Stimulated activated CD8-positive, alpha-beta memory T cell treated with anti-CD3 and anti-CD28 coated beads, Interleukin-7, amount 100 ng/mL, for 24 hours (primary cell): ENCODE data around the gene MAP2K1.
"Not testable (repeated sequence)": the region's sequence is repeated elsewhere in the genome, so short reads cannot be mapped to it uniquely, and the experiment has no call there.

ENCODE experiments used
- DNase-seq: peaks from one replicate; pipeline ENCODE4 v3.0.0-alpha.2; 2020; ENCODE audit warnings: low read depth

MAP2K1 gene

DNA sequence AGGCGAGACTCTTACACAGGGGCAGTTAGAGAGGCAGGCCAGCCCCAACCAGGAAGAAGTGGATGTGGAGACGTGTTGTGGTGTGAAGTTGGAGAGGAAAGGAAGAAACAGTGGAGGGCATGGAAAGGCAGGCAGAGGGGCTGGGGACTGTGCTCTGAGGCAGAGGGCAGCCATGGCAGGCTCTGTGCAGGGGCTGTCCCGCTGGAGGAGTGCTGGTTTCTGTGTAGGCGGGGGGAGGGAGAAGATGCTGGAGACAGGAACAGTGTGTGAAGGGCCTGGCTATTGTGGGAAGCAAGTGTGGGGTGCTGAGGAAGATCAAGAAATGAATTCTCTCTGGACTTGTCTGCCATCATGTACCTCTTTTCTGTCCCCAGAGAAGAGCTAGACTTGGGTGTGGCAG, 89.8 kb downstream of the MAP2K1 start:
- no peak for DNase-seq

- DNase-seq: no peak
These were observed 90.3 kb downstream of the MAP2K1 start for GRCh38 chr15:66477011-66477410.

DNA sequence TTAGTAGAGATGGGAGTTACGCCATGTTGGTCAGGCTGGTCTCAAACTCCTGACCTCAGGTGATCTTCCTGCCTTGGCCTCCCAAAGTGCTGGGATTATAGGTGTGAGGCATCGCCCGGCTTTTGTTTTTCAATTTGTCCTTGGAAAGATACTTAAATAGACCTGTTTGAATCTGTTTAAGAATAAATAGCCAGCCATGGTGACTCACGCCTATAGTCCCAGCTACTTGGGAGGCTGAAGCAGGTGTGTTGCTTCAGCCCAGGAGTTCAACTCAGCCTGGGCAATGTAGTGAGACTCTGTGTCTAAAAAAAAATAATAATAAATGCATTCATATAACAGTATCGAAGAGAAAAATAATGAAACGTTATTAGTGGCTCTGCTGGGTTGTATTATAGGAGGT, 93.6 kb downstream of the MAP2K1 start:
- no peak for DNase-seq

GRCh38 chr15:66481107-66481856, 94.6 kb downstream of the MAP2K1 start:
- DNase-seq: no peak

DNA sequence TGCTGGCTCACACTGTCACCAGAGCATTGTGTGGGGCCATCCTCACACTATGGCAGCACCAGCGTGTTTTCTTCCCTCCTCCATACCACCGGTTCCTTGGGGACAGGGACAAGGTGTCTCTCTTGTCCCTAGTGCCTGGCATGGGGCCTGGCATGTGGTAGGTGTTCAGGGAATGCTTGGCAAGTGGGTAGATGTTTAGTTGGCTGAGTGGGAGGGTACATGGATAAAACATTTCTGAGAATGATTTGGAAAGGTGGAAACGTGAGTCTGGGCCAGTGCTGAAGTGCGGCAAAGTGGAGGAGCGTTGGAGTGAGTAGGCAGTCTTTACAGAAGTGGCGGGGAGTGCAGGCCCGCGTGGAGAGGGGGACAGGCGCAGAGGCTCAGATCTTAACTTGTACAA, 95.8 kb downstream of the MAP2K1 start:
- no peak for DNase-seq

DNA sequence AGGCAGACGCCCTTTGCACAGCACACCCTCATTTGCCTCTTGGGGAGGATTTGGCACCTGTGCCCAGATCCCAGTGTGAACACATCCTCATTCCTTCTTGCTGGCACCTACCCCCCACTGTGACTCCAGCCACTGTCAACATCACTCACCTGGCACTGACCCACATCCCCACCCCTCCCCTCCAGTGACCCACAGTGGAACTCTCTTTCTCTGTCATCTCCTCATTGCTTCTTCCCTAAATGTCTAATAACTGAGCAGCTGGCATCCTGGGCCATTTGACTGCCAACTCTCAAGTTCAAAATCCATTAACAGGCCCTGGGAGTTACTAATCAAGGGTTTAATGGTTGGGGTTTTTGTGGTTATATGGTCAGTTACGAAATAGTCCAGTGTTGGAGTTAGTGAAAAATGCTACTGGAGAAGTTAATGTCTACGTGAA, 96.4 kb downstream of the MAP2K1 start:
- no peak for DNase-seq

DNA sequence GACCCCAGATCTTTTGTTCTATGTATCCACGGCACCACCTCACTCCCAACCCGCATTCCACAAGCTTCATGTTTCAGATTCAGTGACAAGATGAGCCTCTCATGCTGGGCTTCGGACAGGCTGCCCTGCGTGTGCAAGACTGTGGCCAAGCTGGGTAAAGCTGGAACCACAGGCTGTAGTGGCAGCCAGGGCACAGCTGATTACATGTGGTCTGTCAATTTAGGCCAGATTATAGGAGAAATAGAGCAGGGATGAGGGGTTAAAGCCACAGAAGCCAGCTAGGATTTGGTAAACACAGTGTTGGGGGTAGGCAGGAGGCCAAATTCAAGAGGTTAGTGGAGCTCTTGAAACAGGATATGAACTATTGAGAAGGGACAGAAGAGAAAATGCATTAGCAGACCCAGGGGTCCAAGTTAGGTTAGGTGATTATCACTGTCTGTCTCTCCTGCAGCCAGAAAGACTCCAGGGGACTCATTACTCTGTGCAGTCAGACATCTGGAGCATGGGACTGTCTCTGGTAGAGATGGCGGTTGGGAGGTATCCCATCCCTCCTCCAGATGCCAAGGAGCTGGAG, 97.9 kb downstream of the MAP2K1 start:
- no peak for DNase-seq

GRCh38 chr15:66486887-66487286, 100.2 kb downstream of the MAP2K1 start:
- DNase-seq: no peak

DNA sequence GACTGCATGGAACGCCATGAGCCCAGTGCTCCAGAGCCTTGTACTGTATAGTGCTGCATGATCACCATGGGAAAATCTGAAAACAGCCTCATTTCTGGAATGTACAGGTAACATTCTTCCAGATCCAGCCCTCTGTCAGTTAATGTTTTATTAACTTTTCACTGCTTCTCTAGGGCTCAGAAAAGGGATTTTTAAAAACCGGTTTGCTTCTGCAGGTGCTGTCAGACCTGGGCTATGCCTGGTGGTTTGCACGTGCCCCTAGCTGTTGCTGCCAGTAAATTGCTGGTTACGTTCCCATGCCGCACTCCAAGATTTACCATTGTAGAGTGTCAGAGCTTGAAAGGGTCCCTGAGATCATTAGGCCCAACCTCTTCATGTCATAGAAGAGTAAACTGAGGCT, 101.8 kb downstream of the MAP2K1 start:
- no peak for DNase-seq

- DNase-seq: no peak
These were observed 102.6 kb downstream of the MAP2K1 start for GRCh38 chr15:66489179-66489791.

DNA sequence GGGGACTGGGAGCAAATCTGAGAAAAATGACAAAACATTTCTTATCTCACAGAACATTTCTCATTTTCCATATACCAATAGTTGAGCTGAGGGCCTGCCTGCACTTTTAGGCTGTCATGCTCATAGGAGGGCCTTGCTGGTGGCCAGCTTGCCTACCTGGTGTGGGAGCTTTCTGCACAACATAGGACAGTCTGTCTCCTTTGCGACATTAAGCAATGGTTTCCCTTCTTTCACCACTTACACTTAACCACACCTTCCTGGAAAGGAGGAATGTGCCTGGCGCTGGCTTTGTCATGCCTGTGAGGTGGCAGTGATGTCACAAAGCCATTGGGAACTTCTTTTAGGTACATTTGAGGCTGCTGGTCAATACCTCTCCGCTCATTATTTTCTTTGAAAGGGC, 105.1 kb downstream of the MAP2K1 start:
- DNase-seq: no peak

DNA sequence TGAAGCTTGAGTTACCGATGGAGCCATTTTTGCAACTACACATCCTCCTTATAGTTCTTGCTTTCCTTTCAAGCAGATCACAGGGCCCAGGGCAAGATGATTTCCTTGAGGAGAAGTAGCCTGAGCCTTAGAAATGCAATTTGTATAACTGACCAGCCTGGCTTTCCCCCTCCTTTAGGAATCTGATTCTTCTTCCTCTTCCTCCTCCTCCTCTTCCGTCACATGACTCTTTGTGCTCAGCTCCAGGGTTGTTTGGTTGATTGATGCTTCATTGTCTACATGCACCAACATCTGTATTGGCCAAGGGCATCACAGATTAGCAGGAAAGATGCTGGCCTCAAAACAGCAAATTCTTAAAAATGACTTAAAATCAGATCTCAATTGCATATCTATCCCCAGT, 107.5 kb downstream of the MAP2K1 start:
- no peak for DNase-seq

- no peak for DNase-seq
These were observed 110.3 kb downstream of the MAP2K1 start for GRCh38 chr15:66496951-66497501.

- peak; percentile 98 for DNase-seq
These were observed 111.1 kb downstream of the MAP2K1 start, which contains the start of gene SNAPC5 for GRCh38 chr15:66497502-66498455. Gene SNAPC5 (minus strand): TSS chr15:66497762. CDS start chr15:66497731, 31 bp downstream.

DNA sequence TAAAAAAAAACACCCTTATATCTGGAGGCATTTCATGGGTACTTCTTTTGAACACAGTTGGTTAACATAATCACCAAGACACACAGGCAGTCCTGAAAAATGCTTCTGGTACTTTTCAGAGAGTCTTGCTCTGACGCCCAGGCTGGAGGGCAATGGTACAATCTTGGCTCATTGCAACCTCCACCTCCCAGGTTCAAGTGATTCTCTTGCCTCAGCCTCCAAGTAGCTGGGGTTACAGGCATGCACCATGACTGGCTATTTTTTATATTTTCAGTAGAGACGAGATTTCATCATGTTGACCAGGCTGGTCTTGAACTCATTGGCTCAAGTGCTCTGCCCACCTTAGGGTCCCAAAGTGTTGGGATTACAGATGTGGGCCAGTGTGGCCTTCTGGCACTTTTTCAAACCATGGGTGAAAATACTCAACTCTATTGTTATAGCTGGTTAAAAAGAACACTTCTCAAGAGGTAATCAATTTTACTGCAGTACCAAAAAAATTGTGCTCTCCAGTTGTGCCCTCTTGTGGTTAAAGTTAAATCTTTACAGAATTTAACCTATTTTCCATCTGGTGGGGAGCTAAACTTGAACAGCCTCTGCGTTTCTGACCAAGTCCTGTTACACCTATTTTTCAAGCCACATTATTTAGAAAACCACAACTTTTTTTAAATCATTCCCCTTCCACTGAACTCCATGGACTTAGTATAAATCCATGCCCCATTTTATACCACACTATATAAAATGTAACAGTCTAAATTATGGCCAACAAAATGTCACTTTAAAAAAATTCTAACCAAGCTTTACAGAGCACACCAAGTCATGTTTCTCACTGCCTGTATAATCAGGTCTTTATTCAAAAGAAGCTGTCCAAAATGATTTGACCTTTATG, 112.0 kb downstream of the MAP2K1 start:
- DNase-seq: no peak

DNA sequence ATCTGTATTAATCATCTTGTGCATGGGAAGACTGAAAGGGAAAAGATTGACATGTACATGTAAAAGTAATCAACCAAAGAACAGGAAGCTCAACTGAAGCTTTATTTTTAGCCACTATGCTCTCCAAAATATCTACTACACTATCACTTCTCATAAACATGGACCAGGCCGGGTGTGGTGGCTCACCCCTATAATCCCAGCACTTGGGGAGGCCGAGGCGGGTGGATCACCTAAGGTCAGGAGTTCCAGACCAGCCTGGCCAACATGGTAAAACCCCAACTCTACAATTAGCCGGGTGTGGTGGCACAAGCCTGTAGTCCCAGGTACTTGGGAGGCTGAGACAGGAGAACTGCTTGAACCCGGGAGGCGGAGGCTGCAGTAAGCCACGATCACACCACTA, 113.6 kb downstream of the MAP2K1 start:
- not testable (repeated sequence) for DNase-seq

DNA sequence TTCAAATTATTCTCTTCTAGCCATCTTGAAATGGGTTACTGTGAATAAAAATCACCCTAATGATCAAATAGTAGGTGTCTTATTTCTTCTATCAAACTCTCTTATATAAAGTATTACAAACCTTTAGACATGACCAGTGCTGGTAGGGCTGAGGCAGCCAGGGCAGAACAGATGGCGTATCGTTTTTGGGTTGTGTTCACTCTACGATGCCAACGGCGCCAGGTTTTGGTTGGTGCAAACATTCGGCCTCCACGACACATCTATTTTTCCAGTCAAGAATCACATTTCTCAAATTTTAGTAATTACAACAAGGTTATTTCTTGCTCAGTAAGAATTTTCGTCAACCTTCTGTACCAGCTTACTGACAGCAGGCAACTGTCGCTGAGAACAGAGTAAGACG, 115.8 kb downstream of the MAP2K1 start:
- no peak for DNase-seq

GRCh38 chr15:66503041-66503648, 116.4 kb downstream of the MAP2K1 start:
- not testable (repeated sequence) for DNase-seq

DNA sequence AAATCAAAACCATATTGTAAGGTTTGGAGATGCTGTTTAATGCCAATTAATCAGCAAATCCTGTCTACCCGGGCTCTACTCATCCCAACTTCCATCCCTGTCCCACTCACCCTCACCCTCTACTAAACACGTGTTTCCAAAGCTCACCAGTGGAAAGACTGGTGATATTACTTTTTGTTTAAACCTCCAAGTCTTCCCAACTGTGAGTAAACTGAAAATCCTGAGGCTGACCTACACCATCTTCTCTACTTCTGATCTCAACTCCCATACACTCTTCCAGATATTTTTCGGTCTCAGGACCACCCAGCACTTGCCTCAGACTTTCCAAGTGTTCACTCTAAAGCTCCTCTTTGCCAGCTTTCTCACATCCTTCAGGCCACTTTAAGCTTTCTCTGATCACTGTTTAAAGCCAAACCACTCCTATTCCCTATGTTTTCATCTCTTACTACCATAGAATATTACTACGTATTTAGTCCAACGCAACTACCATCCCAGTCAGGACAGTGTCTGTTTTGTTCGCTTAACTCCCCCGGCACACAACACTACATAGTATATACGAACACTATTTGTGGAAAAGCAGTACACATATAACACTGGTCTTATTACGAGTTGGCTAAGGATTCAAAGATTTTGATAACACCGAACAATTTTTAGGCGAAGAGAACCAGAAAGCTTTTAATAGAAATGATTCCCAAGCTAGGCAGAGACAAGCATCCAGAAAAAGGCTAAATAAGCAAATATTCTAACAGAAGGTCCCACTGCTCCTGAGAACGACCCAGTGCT, 117.3 kb downstream of the MAP2K1 start:
- DNase-seq: no peak
